WERI-Rb-1 (cell line): Measurements from ENCODE around the gene CYP2A13.
A peak's percentile ranks its signal among the peaks of the same experiment; 100 is the strongest.
"Not testable (repeated sequence)": the region's sequence is repeated elsewhere in the genome, so short reads cannot be mapped to it uniquely, and the experiment has no call there.

Experiments
- DNase-seq: peaks from one replicate; pipeline ENCODE4 v3.0.0-alpha.2; 2020
- H3K27ac ChIP-seq: fragments of 250-450 bp; sonication (Bioruptor Pico); 2 replicates; pipeline ENCODE4 v1.5.1; 2020; ENCODE audit warnings: mild to moderate bottlenecking, moderate library complexity
- H3K27me3 ChIP-seq: fragments of 250-450 bp; sonication (Bioruptor Pico); 2 replicates; pipeline ENCODE4 v1.5.1; 2021; ENCODE audit warnings: mild to moderate bottlenecking, low read depth, moderate library complexity; ENCODE audit not compliant: insufficient read depth, severe bottlenecking
- H3K36me3 ChIP-seq: fragments of 250-450 bp; sonication (Bioruptor Pico); 2 replicates; pipeline ENCODE4 v1.5.1; 2020; ENCODE audit warnings: mild to moderate bottlenecking, moderate library complexity
- H3K4me3 ChIP-seq: 2 replicates; pipeline ENCODE4 v1.5.1; 2011; ENCODE audit warnings: low read depth, mild to moderate bottlenecking, control low read depth, low read length
- H3K9me3 ChIP-seq: fragments of 250-450 bp; sonication (Bioruptor Pico); 2 replicates; pipeline ENCODE4 v1.5.1; 2021; ENCODE audit warnings: mild to moderate bottlenecking, moderate library complexity; ENCODE audit not compliant: severe bottlenecking
- CTCF ChIP-seq: IDR thresholded peaks from 2 replicates; pipeline ENCODE4 v1.5.1; 2011; ENCODE audit warnings: low read depth, mild to moderate bottlenecking, control low read depth, inconsistent platforms, low read length

Gene CYP2A13

GRCh38 chr19:41112728-41113290 is 24.6 kb downstream of the CYP2A13 start:
- DNase-seq = peak; percentile 21
- H3K9me3 ChIP-seq = peaks cover 4% of the 10 kb centered on the region
- H3K27me3 ChIP-seq = no peaks in the 10 kb centered on the region

GRCh38 chr19:41114132-41114531 is 25.9 kb downstream of the CYP2A13 start, which contains the start of gene CYP2F1:
Gene CYP2F1, plus strand, starts transcription at chr19:41114432. Its CDS starts 1,757 bp downstream, at chr19:41116189.
- Histone ChIP-seq H3K27me3 (no peaks in the 10 kb centered on the region), H3K9me3 (peaks cover 4% of the 10 kb centered on the region), H3K27ac (no peak within 1 kb of the TSS), H3K4me3 (no peak within 1 kb of the TSS), H3K36me3 (no peaks in the 10 kb centered on the region)
- no peak for DNase-seq
- TF ChIP-seq CTCF = no peak

More at GRCh38 chr19:41112728-41113290, 24.6 kb downstream of the CYP2A13 start:
- H3K27ac ChIP-seq = no peak overlapping the region
- H3K4me3 ChIP-seq = no peak overlapping the region
- TF ChIP-seq CTCF = no peak
- no peaks in the 10 kb centered on the region for H3K36me3 ChIP-seq

- Histone ChIP-seq H3K4me3 (no peak overlapping the region), H3K9me3 (peaks cover 4% of the 10 kb centered on the region), H3K27ac (no peak overlapping the region), H3K27me3 (no peaks in the 10 kb centered on the region), H3K36me3 (no peaks in the 10 kb centered on the region)
- no peak for TF ChIP-seq CTCF
- DNase-seq = no peak
Observed at GRCh38 chr19:41116261-41116660, 28.0 kb downstream of the CYP2A13 start.

- not testable (repeated sequence) for H3K4me3 ChIP-seq, H3K27ac ChIP-seq, H3K9me3 ChIP-seq, H3K27me3 ChIP-seq, DNase-seq, H3K36me3 ChIP-seq
Observed at GRCh38 chr19:41120929-41121911, 33.0 kb downstream of the CYP2A13 start.

- H3K36me3 ChIP-seq, H3K27ac ChIP-seq, H3K9me3 ChIP-seq, H3K27me3 ChIP-seq, DNase-seq, H3K4me3 ChIP-seq: not testable (repeated sequence)
Observed at GRCh38 chr19:41122846-41123245, 34.6 kb downstream of the CYP2A13 start.

- H3K36me3 ChIP-seq = no peaks in the 10 kb centered on the region
- no peaks in the 10 kb centered on the region for H3K27me3 ChIP-seq
- TF ChIP-seq CTCF = no peak
- no peak overlapping the region for H3K4me3 ChIP-seq
- DNase-seq = no peak
- H3K27ac ChIP-seq = no peak overlapping the region
- no peaks in the 10 kb centered on the region for H3K9me3 ChIP-seq
Observed at GRCh38 chr19:41123716-41124294, 35.6 kb downstream of the CYP2A13 start.
